ENCODE results near the gene LRRC27. TPM values are rescaled to one million over a fixed set of nuclear protein-coding genes. Genes with fewer than 3 reads are reported as not detected.

LRRC27 gene
- total RNA-seq, 2 experiments from 2014 or later: 5.4 to 5.8 TPM

DNA sequence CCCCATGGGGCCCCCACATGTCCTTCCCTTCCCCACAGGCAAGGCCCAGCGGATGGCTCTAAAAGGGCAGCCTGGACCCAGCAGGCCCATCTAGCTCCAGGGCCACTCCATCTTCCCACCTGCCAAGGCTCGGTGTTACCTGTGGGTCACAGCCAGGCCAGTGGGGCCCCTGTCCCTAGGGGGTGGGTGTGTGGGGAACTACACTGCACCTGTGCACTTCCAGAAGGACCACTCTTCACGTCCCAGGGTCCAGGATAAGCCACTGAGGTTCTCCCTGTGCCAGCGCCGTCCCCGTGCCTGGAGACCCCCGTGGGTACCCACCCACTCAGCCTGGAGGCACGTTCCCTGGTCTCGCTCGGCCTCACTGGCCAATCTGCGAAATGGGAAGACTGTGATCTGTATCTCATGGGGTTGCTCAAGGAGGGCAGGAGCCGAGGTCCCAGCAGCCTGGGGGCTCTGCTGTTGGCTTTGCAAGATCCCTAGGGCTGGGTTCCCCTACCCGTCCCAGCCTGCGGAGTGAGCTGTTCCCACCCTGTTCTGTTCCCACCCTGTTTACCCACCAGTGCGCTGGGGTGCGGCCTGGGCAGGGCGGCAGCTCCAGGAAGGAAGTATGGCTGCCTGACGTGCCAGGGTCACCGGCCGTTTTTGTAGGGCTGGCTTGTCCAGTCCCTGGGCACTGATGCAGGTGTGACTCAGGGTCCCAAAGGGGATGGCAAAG, 69.6 kb downstream of the LRRC27 start:
- Mint-ChIP-seq H3K9me3 (ENCODE audit: low read depth) (no peaks in the 10 kb centered on the region), H3K27me3 (no peaks in the 10 kb centered on the region), H3K36me3 (peaks cover 4% of the 10 kb centered on the region), H3K4me1 (peaks cover 11% of the 10 kb centered on the region), H3K4me3 (no peak overlapping the region), H3K27ac (no peak overlapping the region)
- ATAC-seq (no peak), DNase-seq (no peak)
- CTCF ChIA-PET: no interaction called here

DNA sequence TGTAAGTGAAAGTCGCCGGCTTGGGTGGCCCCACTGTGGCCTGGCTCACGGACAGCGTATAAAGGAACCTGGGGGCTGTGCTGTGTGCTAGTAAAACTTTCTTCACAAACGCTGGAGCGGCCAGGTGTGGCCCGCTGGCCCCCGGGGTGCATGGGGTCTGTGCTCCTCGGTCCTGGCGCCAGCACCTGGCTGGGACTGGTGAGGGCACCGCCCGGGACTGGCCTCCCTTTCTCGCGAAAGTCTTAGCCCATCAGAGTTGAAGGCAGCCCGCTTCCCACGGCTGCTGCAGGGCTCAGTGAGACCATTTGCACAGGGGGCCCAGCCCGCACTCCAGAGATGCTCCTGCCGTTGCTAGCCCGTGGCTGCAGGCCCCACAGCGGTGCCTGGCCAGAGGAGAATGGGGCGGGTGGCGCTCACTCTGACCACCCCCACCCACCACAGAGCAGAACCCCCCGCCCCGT, 70.8 kb downstream of the LRRC27 start:
- H3K27ac Mint-ChIP-seq: no peak overlapping the region
- no peak overlapping the region for H3K4me3 Mint-ChIP-seq
- no peak for DNase-seq
- peaks cover 4% of the 10 kb centered on the region for H3K36me3 Mint-ChIP-seq
- no peaks in the 10 kb centered on the region for H3K9me3 Mint-ChIP-seq (ENCODE audit: low read depth)
- CTCF ChIA-PET: no interaction called here
- no peaks in the 10 kb centered on the region for H3K27me3 Mint-ChIP-seq
- no peak for ATAC-seq
- peaks cover 14% of the 10 kb centered on the region for H3K4me1 Mint-ChIP-seq

DNA sequence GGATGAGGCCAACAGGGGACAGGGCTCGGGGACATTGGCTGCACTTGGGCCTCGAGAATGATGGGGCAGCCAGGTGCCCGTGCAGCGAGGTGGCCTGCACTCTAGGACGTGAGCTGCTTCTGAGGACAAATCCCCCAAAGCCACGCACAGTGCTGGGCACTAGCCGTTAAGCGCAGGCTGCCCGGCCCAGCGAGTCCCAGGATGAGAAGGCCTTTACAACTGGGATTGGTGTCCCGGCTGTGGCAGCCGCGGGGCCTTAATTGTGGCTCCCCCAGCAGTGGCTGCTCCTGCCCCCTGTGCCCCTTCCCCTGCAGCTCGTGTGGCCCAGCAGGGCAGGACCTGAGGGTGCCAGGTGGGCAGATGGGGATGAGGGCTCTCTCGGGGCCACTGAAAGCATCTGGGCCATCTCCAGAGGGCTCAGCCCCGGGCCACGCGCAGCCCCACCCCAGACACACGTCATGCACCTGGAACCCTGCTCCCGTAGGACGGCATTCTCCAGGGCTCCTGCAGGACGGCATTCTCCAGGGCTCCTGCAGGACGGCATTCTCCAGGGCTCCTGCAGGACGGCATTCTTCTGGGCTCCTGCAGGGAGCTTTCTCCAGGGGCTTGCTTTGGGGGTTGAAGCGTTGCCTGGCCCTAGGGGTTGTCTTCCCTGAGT, 71.6 kb downstream of the LRRC27 start:
- Mint-ChIP-seq H3K27me3 (no peaks in the 10 kb centered on the region), H3K36me3 (peaks cover 4% of the 10 kb centered on the region), H3K4me3 (no peak overlapping the region), H3K27ac (no peak overlapping the region), H3K9me3 (ENCODE audit: low read depth) (no peaks in the 10 kb centered on the region), H3K4me1 (peaks cover 15% of the 10 kb centered on the region)
- DNase-seq (no peak), ATAC-seq (no peak)
- CTCF ChIA-PET: no interaction called here

DNA sequence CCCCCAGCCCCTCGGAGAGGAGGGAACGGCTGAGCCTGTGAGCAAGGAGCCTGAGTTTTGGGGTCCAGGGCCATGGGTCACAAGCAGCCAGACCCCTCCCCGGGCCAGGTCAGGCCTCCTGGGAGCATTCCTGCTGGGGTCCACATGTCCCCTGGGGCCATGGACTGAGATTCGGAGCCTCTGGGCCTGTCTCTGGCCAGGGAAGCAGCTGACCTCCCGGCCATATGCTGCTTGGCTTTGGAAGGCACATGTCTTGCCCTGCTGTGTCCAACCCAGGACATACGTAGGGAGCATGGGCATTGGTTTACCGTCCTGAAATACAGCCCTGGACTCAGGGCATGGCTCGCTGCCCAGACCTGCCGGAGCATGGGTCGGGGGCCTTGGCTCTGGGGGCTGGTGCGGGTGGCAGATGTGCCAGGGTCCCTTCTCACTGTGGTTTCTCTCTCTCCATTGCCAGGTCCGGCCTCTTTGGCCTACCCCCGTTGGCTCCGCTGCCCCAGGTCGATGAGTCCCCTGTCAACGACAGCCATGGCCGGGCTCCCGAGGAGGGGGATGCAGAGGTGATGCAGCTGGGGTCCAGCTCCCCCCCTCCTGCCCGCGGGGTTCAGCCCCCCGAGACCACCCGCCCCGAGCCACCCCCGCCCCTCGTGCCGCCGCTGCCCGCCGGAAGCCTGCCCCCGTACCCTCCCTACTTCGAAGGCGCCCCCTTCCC, 72.3 kb downstream of the LRRC27 start:
- Mint-ChIP-seq H3K27ac (no peak overlapping the region), H3K9me3 (ENCODE audit: low read depth) (no peaks in the 10 kb centered on the region), H3K36me3 (peaks cover 4% of the 10 kb centered on the region), H3K4me1 (peaks cover 14% of the 10 kb centered on the region), H3K27me3 (no peaks in the 10 kb centered on the region), H3K4me3 (no peak overlapping the region)
- no peak for DNase-seq
- ATAC-seq: no peak
- CTCF ChIA-PET: no interaction called here

DNA sequence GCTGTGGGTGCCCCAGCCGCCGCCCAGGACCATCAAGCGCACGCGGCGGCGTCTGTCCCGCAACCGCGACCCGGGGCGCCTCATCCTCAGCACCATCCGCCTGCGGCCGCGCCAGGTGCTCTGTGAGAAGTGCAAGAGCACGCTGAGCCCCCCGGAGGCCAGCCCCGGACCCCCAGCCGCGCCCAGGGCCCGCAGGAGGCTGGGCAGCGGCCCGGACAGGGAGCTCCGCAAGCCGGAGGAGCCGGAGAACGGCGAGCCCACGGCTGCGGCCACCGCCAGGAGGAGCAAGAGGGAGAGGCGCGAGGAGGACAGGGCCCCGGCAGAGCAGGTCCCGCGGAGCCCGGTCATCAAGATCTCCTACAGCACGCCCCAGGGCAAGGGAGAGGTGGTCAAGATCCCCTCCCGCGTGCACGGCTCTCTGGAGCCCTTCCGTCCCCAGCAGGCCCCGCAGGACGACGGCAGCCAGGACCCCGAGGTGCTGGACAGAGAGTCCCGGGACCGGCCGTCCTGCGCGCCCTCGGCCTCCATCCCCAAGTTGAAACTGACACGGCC, 73.0 kb downstream of the LRRC27 start:
- ATAC-seq: no peak
- CTCF ChIA-PET: no interaction called here
- peaks cover 9% of the 10 kb centered on the region for H3K4me1 Mint-ChIP-seq

DNA sequence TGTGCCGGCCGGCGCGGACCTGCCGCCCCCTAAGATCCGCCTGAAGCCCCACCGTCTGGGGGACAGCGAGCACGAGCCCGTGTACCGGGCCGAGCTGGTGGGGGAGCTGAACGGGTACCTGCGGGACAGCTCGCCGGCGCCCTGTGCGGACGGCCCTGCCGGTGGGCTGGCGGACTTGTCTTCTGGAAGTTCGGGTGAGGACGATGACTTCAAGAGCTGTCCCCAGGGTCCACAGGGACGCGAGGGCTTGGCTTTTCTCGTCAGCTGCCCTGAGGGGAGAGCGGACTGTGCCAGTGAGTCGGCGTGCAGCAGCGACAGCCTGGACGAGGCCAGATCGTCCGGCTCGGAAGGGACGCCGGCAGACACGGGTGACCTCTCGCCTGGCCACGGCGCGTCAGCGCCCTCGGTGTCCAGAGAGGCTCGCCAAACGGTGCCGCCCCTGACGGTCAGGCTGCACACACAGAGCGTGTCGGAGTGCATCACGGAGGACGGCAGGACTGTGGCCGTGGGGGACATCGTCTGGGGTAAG, 73.5 kb downstream of the LRRC27 start:
- no peaks in the 10 kb centered on the region for H3K27me3 Mint-ChIP-seq
- CTCF ChIA-PET: no interaction called here
- ATAC-seq: no peak
- no peaks in the 10 kb centered on the region for H3K9me3 Mint-ChIP-seq (ENCODE audit: low read depth)
- DNase-seq: no peak
- H3K4me3 Mint-ChIP-seq: no peak overlapping the region
- no peak overlapping the region for H3K27ac Mint-ChIP-seq
- H3K36me3 Mint-ChIP-seq: peaks cover 4% of the 10 kb centered on the region
- peaks cover 9% of the 10 kb centered on the region for H3K4me1 Mint-ChIP-seq

More for the DNA sequence above, 73.0 kb downstream of the LRRC27 start:
- DNase-seq: no peak
- Mint-ChIP-seq H3K27me3 (no peaks in the 10 kb centered on the region), H3K27ac (no peak overlapping the region), H3K9me3 (ENCODE audit: low read depth) (no peaks in the 10 kb centered on the region), H3K4me3 (no peak overlapping the region), H3K36me3 (peaks cover 4% of the 10 kb centered on the region)

DNA sequence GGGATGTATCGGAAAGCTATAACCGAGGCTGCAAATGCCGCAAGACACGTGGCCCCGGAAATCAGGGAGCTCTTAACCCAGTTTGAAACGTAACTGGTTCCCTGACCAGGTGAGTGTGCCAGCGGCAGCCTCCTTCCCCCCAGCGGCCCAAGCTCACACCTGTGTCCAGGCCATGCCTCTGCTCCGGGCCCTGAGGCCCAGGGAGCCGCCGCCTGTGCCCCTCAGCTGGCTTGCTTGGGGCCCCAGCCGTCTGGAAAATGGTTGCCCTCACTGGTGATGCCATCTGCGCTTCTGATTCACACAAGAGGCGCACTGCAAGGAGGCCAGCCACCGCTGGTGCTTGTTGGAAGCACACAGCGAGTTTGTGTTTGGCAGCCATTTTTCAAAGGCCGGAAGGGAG, 74.2 kb downstream of the LRRC27 start:
- no peak for ATAC-seq
- Mint-ChIP-seq H3K9me3 (ENCODE audit: low read depth) (no peaks in the 10 kb centered on the region), H3K4me1 (peaks cover 9% of the 10 kb centered on the region), H3K27ac (no peak overlapping the region), H3K27me3 (no peaks in the 10 kb centered on the region), H3K4me3 (no peak overlapping the region), H3K36me3 (peaks cover 4% of the 10 kb centered on the region)
- CTCF ChIA-PET: no interaction called here
- DNase-seq: no peak

DNA sequence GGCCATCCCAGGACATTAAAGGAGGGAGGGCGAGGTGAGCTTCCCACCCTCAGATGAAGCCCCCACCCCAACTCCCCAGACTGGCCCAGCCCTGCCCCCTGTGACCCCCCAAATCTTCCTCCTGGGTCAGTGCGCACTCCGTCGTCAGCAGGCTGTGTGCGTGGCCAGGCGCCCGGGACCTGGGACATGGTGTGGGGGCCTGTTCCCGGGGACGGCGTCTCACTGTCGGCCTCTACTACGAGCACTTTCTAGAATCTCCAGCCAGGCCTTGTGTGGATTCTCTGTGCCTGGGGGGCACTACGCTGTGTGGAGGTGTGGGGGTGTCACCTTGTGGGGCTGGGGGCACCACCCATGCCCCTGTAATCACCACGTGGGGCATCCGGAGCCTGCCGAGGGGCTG, 74.8 kb downstream of the LRRC27 start:
- peaks cover 9% of the 10 kb centered on the region for H3K4me1 Mint-ChIP-seq
- H3K36me3 Mint-ChIP-seq: peaks cover 4% of the 10 kb centered on the region
- no peak for DNase-seq
- H3K27ac Mint-ChIP-seq: no peak overlapping the region
- CTCF ChIA-PET: no interaction called here
- ATAC-seq: no peak
- no peaks in the 10 kb centered on the region for H3K9me3 Mint-ChIP-seq (ENCODE audit: low read depth)
- no peak overlapping the region for H3K4me3 Mint-ChIP-seq
- no peaks in the 10 kb centered on the region for H3K27me3 Mint-ChIP-seq

DNA sequence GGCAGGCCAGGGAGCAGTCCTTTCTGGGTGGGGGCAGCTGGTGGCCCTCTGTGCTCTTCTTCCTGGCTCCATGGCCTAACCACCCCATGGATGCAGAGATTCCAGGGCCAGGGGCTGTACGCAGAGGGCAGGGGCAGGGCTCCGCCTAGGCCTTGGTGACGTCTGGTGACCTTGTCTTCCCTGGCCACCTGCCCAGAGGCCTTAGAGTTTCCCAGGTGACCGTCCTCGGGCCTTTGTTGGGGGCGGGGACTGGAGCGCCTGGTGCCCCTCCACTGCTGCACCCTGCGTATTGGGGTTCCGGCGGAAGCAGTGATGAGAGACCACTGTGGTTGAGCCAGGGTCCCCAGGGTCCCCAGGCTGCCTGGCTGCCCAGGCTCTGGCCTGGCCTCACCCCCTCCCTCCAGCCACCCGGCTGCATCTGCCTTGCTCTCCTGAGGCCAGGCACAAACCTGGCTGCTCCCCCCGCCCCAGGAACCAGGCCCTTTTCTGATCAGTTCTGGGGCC, 75.3 kb downstream of the LRRC27 start:
- CTCF ChIA-PET: no interaction called here
- DNase-seq: no peak
- Mint-ChIP-seq H3K4me1 (peaks cover 9% of the 10 kb centered on the region), H3K4me3 (no peak overlapping the region), H3K27me3 (no peaks in the 10 kb centered on the region), H3K36me3 (peaks cover 4% of the 10 kb centered on the region), H3K27ac (no peak overlapping the region), H3K9me3 (ENCODE audit: low read depth) (no peaks in the 10 kb centered on the region)
- ATAC-seq: no peak

DNA sequence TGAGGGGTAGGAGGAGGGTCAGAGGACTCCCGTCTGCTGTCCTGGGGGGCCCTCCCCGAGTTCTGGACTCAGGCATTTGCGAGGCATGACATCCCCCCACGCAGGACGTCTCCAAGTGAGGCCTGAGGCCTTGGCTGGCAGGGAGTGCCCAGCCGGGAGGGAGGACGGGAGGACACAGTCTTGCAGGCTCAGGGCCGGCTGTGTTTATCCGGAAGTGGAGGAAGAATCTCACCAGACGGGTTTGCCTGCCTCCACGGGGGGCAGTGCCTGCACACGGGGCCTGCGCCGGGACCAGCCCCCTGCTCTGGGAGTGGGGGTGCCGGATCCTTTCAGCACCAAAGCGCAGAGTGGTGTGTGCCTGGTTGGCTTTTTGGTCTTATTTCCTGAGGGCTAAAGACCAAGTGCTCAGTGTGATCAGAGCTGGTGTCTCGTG, 75.9 kb downstream of the LRRC27 start:
- CTCF ChIA-PET: no interaction called here
- Mint-ChIP-seq H3K9me3 (ENCODE audit: low read depth) (no peaks in the 10 kb centered on the region), H3K27me3 (no peaks in the 10 kb centered on the region), H3K27ac (peak overlapping the region; percentile 59), H3K4me3 (no peak overlapping the region), H3K4me1 (peaks cover 9% of the 10 kb centered on the region), H3K36me3 (peaks cover 4% of the 10 kb centered on the region)
- peak; percentile 28 for ATAC-seq
- no peak for DNase-seq

DNA sequence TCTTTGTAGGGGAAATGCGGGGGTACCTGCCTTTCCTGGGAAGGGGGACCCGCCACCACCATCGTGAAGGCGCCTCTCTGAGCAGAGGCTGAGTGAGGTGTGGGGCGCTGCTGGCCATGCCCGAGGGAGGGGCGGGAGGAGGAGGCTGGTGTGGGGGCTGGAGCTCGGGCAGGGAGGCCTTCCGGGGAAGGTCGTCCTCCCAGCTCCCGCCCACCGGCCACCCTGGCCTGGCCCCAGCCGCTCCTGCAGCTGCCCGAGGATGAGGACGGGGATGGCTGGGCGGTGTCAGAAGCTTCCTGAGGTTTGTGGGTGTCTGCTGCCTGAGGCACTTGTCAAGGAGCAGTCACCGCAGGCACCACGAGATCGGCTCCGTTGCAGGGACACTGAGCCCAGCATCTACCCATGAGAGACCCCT, 76.4 kb downstream of the LRRC27 start:
- Mint-ChIP-seq H3K4me1 (peaks cover 9% of the 10 kb centered on the region), H3K4me3 (no peak overlapping the region), H3K27me3 (no peaks in the 10 kb centered on the region), H3K36me3 (peaks cover 4% of the 10 kb centered on the region), H3K27ac (peak overlapping the region; percentile 59), H3K9me3 (ENCODE audit: low read depth) (no peaks in the 10 kb centered on the region)
- ATAC-seq (peak; percentile 42), DNase-seq (no peak)
- CTCF ChIA-PET: interaction anchor here (1.3 kb wide), 1 partner anchor 39 kb away, joined by 4 read pairs; no protein-coding TSS in a partner anchor

DNA sequence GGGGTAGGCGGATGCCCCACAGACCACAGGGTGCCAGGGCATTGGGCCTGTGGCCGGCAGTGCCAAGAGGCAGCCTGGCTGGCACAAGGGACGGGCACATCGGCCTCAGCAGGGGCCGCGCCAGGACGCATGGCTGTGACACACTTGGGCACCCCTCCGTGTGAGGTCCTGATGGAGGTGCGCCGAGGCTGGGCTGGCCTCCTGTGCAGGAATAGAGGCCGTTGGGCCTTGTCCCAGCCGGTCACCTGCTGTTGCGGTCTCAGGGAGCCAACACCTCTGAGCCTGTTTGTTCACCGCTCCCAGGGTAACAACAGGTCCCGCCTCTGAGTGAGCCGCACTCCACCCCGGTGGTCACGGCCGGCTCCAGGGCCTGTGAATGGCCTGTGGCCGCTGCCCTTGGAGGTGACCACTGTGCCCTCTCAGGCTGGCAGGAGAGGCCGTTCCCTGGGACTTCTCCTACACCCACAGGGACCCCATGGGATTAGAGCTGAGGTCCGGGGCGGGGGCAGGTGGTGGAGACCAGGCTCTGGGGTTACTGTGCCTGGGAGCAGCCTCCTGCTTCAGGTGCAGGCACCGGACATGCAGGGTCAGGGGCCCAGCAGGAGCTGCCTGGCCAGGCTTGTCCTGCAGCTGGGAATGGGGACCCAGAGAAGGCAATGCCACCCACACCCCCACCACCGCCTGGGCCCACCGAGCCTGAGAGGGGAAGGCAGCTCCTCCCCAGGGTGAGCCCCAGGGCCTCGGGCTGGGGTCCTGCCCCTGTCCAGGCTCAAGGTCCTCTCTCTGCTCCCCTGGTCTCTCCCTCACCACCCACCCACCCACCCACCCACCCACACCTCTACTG, 77.1 kb downstream of the LRRC27 start:
- no peak for ATAC-seq
- Mint-ChIP-seq H3K4me1 (peaks cover 9% of the 10 kb centered on the region), H3K27me3 (no peaks in the 10 kb centered on the region), H3K9me3 (ENCODE audit: low read depth) (no peaks in the 10 kb centered on the region), H3K4me3 (no peak overlapping the region), H3K27ac (no peak overlapping the region), H3K36me3 (peaks cover 4% of the 10 kb centered on the region)
- no peak for DNase-seq
- CTCF ChIA-PET: interaction anchor here (1.3 kb wide), 1 partner anchor 38 kb away, joined by 4 read pairs; no protein-coding TSS in a partner anchor
